Measurements from ENCODE around the gene AIFM1. TPM values are rescaled to one million over a fixed set of nuclear protein-coding genes. Genes with fewer than 3 reads are reported as not detected.

The AIFM1 gene
- polyA plus RNA-seq, 1 donor (not counting 4 experiments of a cell fraction or from before 2014, with no cell fraction given), result 52.5 TPM

DNA sequence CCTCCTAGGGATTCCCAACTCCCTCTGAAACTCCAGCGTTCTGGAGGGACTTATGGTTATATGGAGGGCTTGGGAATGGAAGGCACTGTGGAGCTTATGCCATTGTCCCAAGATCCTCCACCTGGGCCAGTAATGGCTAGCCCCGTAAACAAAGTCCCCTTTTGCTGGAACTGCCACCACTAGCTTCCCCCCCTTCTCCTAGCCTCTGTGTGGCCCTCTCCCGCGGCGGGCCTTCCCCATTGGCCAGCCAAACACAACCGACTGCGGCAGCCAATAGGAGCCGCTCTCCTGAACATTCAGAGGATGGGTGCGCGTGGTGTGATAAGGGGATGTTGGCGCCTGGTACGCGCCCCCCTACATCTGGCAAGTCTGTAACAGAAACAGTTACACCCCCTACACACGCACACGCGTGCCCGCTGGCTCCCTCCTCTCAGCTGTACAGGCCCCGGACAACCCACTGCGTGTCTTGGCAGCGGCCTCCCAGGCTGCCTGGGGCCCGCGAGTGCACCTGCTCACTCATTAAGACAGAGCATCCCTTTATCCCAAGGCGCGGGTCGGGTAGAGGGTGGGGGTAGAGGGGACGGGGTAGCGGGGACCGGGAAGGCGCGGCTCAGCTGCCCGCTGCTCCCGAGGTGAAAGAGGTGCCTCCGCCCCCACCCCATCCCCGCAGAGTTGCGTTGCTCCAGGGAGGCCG is 5.3 kb upstream of the AIFM1 start:
- no peaks in the 10 kb centered on the region for H3K79me2 ChIP-seq (ENCODE audit: control insufficient read depth, insufficient read depth, low read length)
- no peaks in the 10 kb centered on the region for H3K36me3 ChIP-seq (ENCODE audit: control insufficient read depth in 2 of 2, extremely low read depth in 1 of 2, insufficient read depth in 2 of 2, low read length in 2 of 2)
- peak overlapping the region; percentile 33 for H3K9ac ChIP-seq (ENCODE audit: control insufficient read depth, extremely low read depth, insufficient read depth, low read length)
- FAIRE-seq, result no peak
- no peak for TF ChIP-seq EZH2 (IDR thresholded peaks at IDR 0.05; ENCODE audit: low read length)
- TF ChIP-seq, protein P1, sequence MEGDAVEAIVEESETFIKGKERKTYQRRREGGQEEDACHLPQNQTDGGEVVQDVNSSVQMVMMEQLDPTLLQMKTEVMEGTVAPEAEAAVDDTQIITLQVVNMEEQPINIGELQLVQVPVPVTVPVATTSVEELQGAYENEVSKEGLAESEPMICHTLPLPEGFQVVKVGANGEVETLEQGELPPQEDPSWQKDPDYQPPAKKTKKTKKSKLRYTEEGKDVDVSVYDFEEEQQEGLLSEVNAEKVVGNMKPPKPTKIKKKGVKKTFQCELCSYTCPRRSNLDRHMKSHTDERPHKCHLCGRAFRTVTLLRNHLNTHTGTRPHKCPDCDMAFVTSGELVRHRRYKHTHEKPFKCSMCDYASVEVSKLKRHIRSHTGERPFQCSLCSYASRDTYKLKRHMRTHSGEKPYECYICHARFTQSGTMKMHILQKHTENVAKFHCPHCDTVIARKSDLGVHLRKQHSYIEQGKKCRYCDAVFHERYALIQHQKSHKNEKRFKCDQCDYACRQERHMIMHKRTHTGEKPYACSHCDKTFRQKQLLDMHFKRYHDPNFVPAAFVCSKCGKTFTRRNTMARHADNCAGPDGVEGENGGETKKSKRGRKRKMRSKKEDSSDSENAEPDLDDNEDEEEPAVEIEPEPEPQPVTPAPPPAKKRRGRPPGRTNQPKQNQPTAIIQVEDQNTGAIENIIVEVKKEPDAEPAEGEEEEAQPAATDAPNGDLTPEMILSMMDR (optimal IDR thresholded peaks at IDR 0.05 in 1 of 3, IDR thresholded peaks at IDR 0.05 in 1 of 3, conservative IDR thresholded peaks at IDR 0.05 in 1 of 3; ENCODE audit: extremely low read depth in 1 of 3, insufficient read depth in 2 of 3, low read length in 3 of 3), result no peak
- no peaks in the 10 kb centered on the region for H3K9me3 ChIP-seq (ENCODE audit: control insufficient read depth, low read depth, low read length)
- H3K27me3 ChIP-seq (ENCODE audit: control insufficient read depth, extremely low read depth, insufficient read depth, low read length), result peaks cover 3% of the 10 kb centered on the region
- no peaks in the 10 kb centered on the region for H3K9me1 ChIP-seq (ENCODE audit: control insufficient read depth, extremely low read depth, insufficient read depth, low read length)
- peak overlapping the region; percentile 25 to 49 (median 29) for H3K4me3 ChIP-seq (ENCODE audit: control insufficient read depth in 2 of 3, extremely low read depth in 1 of 3, insufficient read depth in 2 of 3, low read depth in 1 of 3, low read length in 3 of 3)
- H2AFZ ChIP-seq (ENCODE audit: control insufficient read depth, low read length), result peak overlapping the region; percentile 39
- peaks cover 11% of the 10 kb centered on the region for H3K4me1 ChIP-seq (ENCODE audit: control insufficient read depth, extremely low read depth, insufficient read depth, low read length)
- H3K27ac ChIP-seq (ENCODE audit: control insufficient read depth, insufficient read depth, low read length), result no peak overlapping the region
- H3K4me2 ChIP-seq (ENCODE audit: control insufficient read depth, extremely low read depth, insufficient read depth, low read depth, low read length), result peak overlapping the region; percentile 60
- DNase-seq (ENCODE audit: low read depth, low spot score), result no peak
- H4K20me1 ChIP-seq (ENCODE audit: control insufficient read depth, extremely low read depth, insufficient read depth, low read length), result no peaks in the 10 kb centered on the region
- dilution Hi-C loops (cut with MboI; ENCODE audit: extremely low pct_ligation_motif_present, low sequenced_read_pairs), result no loop called here

GRCh38 chrX:130167040-130167439 is 1.4 kb upstream of the AIFM1 start:
- dilution Hi-C loops (cut with MboI; ENCODE audit: extremely low pct_ligation_motif_present, low sequenced_read_pairs), result no loop called here
- Histone ChIP-seq H3K79me2 (ENCODE audit: control insufficient read depth, insufficient read depth, low read length) (peaks cover 20% of the 10 kb centered on the region), H3K27ac (ENCODE audit: control insufficient read depth, insufficient read depth, low read length) (no peak overlapping the region), H3K9me1 (ENCODE audit: control insufficient read depth, extremely low read depth, insufficient read depth, low read length) (no peaks in the 10 kb centered on the region), H3K4me3 (ENCODE audit: control insufficient read depth in 2 of 3, extremely low read depth in 1 of 3, insufficient read depth in 2 of 3, low read depth in 1 of 3, low read length in 3 of 3) (peak overlapping the region in 2 of 3 experiments; percentile 55 to 81), H3K27me3 (ENCODE audit: control insufficient read depth, extremely low read depth, insufficient read depth, low read length) (peaks cover 3% of the 10 kb centered on the region), H4K20me1 (ENCODE audit: control insufficient read depth, extremely low read depth, insufficient read depth, low read length) (no peaks in the 10 kb centered on the region), H3K4me1 (ENCODE audit: control insufficient read depth, extremely low read depth, insufficient read depth, low read length) (peaks cover 8% of the 10 kb centered on the region), H3K36me3 (ENCODE audit: control insufficient read depth in 2 of 2, extremely low read depth in 1 of 2, insufficient read depth in 2 of 2, low read length in 2 of 2) (no peaks in the 10 kb centered on the region), H3K9ac (ENCODE audit: control insufficient read depth, extremely low read depth, insufficient read depth, low read length) (no peak overlapping the region), H3K9me3 (ENCODE audit: control insufficient read depth, low read depth, low read length) (no peaks in the 10 kb centered on the region), H2AFZ (ENCODE audit: control insufficient read depth, low read length) (no peak overlapping the region), H3K4me2 (ENCODE audit: control insufficient read depth, extremely low read depth, insufficient read depth, low read depth, low read length) (peak overlapping the region; percentile 69)
- TF ChIP-seq, protein P1 (optimal IDR thresholded peaks at IDR 0.05 in 1 of 3, IDR thresholded peaks at IDR 0.05 in 1 of 3, conservative IDR thresholded peaks at IDR 0.05 in 1 of 3; ENCODE audit: extremely low read depth in 1 of 3, insufficient read depth in 2 of 3, low read length in 3 of 3), result no peak
- no peak for TF ChIP-seq EZH2 (IDR thresholded peaks at IDR 0.05; ENCODE audit: low read length)
- DNase-seq (ENCODE audit: low read depth, low spot score) (no peak), FAIRE-seq (no peak)
